WTC11 (cell line): ENCODE results near the gene AP3B2. TPM values are rescaled to one million over a fixed set of nuclear protein-coding genes. Genes with fewer than 3 reads are reported as not detected.

Source experiments
- E2F5 ChIP-seq: sonication (generic); formaldehyde crosslinking; IDR thresholded peaks from 2 replicates; pipeline ENCODE4 v1.8.1; 2022; ENCODE audit warnings: mild to moderate bottlenecking, moderate library complexity, missing genetic modification reagents
- EMX1 ChIP-seq: fragments of 250-450 bp; sonication (Bioruptor Pico); IDR thresholded peaks from 2 replicates; pipeline ENCODE4 v1.8.0; 2021; ENCODE audit warnings: mild to moderate bottlenecking
- ERG ChIP-seq: fragments of 250-450 bp; sonication (Bioruptor Pico); IDR thresholded peaks from 2 replicates; pipeline ENCODE4 v1.8.0; 2021; ENCODE audit warnings: mild to moderate bottlenecking
- KAT7 ChIP-seq: sonication (generic); formaldehyde crosslinking; IDR thresholded peaks from 2 replicates; pipeline ENCODE4 v1.8.1; 2023; ENCODE audit warnings: missing genetic modification reagents, mild to moderate bottlenecking, borderline replicate concordance
- MLX ChIP-seq: sonication (generic); formaldehyde crosslinking; IDR thresholded peaks from 2 replicates; pipeline ENCODE4 v1.8.1; 2023; ENCODE audit warnings: mild to moderate bottlenecking, missing genetic modification reagents, moderate library complexity
- NFATC4 ChIP-seq: fragments of 250-450 bp; sonication (Bioruptor Pico); IDR thresholded peaks from 2 replicates; pipeline ENCODE4 v1.9.0; 2021; ENCODE audit warnings: mild to moderate bottlenecking
- RELA ChIP-seq: sonication (generic); formaldehyde crosslinking; IDR thresholded peaks from 2 replicates; pipeline ENCODE4 v1.8.1; 2022; ENCODE audit warnings: missing genetic modification reagents, mild to moderate bottlenecking, borderline replicate concordance
- SMAD4 ChIP-seq: sonication (generic); formaldehyde crosslinking; IDR thresholded peaks from 2 replicates; pipeline ENCODE4 v1.8.0; 2022; ENCODE audit warnings: mild to moderate bottlenecking, missing genetic modification reagents
- ZMAT4 ChIP-seq: fragments of 250-450 bp; sonication (Bioruptor Pico); IDR thresholded peaks from 2 replicates; pipeline ENCODE4 v1.9.0; 2021; ENCODE audit warnings: mild to moderate bottlenecking
- ZNF263 ChIP-seq: sonication (generic); formaldehyde crosslinking; IDR thresholded peaks from 2 replicates; pipeline ENCODE4 v1.8.1; 2022; ENCODE audit warnings: low read depth, mild to moderate bottlenecking, moderate library complexity, missing genetic modification reagents
- ZNF317 ChIP-seq: sonication (generic); formaldehyde crosslinking; IDR thresholded peaks from 2 replicates; pipeline ENCODE4 v1.8.1; 2023; ENCODE audit warnings: low read depth, mild to moderate bottlenecking, moderate library complexity, missing genetic modification reagents, borderline replicate concordance
- ZSCAN18 ChIP-seq: fragments of 250-450 bp; sonication (Bioruptor Pico); IDR thresholded peaks from 2 replicates; pipeline ENCODE4 v2.1.2; 2022; ENCODE audit warnings: mild to moderate bottlenecking, moderate library complexity
- total RNA-seq: library from RNA; stranded (reverse); gene quantifications from 3 replicates; pipeline ENCODE4 v1.2.3, GENCODE V29; 2021
- TF ChIP-seq, protein P1 (sequence below): sonication (generic); formaldehyde crosslinking; IDR thresholded peaks from 2 replicates; pipeline ENCODE4 v1.8.1; 2022; ENCODE audit warnings: missing genetic modification reagents, borderline replicate concordance
- TF ChIP-seq, protein P2 (sequence below): sonication (generic); formaldehyde crosslinking; IDR thresholded peaks from 2 replicates; pipeline ENCODE4 v1.8.1; 2022; ENCODE audit warnings: low read depth, missing genetic modification reagents, borderline replicate concordance
- TF ChIP-seq, protein P3 (sequence below): fragments of 250-450 bp; sonication (Bioruptor Pico); IDR thresholded peaks from 2 replicates; pipeline ENCODE4 v1.9.0; 2021; ENCODE audit warnings: mild to moderate bottlenecking, borderline replicate concordance
- TF ChIP-seq, protein P4 (sequence below): sonication (generic); formaldehyde crosslinking; IDR thresholded peaks from 2 replicates; pipeline ENCODE4 v1.8.0; 2023; ENCODE audit warnings: missing genetic modification reagents, mild to moderate bottlenecking, borderline replicate concordance
- TF ChIP-seq, protein P5 (sequence below): sonication (generic); formaldehyde crosslinking; IDR thresholded peaks from 2 replicates; pipeline ENCODE4 v1.8.1; 2022; ENCODE audit warnings: low read depth, mild to moderate bottlenecking, moderate library complexity, missing genetic modification reagents, borderline replicate concordance
- TF ChIP-seq, protein P6 (sequence below): sonication (generic); formaldehyde crosslinking; IDR thresholded peaks from 2 replicates; pipeline ENCODE4 v1.8.1; 2022; ENCODE audit warnings: mild to moderate bottlenecking, missing genetic modification reagents, moderate library complexity, borderline replicate concordance

The AP3B2 gene
- total RNA-seq, 1 experiment from 2014 or later, result 17.7 TPM

- TF ChIP-seq, protein P1, sequence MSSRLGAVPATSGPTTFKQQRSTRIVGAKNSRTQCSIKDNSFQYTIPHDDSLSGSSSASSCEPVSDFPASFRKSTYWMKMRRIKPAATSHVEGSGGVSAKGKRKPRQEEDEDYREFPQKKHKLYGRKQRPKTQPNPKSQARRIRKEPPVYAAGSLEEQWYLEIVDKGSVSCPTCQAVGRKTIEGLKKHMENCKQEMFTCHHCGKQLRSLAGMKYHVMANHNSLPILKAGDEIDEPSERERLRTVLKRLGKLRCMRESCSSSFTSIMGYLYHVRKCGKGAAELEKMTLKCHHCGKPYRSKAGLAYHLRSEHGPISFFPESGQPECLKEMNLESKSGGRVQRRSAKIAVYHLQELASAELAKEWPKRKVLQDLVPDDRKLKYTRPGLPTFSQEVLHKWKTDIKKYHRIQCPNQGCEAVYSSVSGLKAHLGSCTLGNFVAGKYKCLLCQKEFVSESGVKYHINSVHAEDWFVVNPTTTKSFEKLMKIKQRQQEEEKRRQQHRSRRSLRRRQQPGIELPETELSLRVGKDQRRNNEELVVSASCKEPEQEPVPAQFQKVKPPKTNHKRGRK, result no peak
- TF ChIP-seq ZMAT4 (CRISPR knock-in tag) (no peak), RELA (CRISPR knock-in tag) (0 out of 2 replicates have a peak, but pooled peaks have one; percentile 68), ZSCAN18 (no peak), ZNF317 (no peak), NFATC4 (no peak), ERG (CRISPR knock-in tag) (no peak), MLX (no peak), E2F5 (CRISPR knock-in tag) (no peak), ZNF263 (CRISPR knock-in tag) (no peak), SMAD4 (CRISPR knock-in tag) (peak; percentile 81; the same call in 1 of the 2 replicates), EMX1 (CRISPR knock-in tag) (no peak), KAT7 (CRISPR knock-in tag) (no peak)
- TF ChIP-seq, protein P2, sequence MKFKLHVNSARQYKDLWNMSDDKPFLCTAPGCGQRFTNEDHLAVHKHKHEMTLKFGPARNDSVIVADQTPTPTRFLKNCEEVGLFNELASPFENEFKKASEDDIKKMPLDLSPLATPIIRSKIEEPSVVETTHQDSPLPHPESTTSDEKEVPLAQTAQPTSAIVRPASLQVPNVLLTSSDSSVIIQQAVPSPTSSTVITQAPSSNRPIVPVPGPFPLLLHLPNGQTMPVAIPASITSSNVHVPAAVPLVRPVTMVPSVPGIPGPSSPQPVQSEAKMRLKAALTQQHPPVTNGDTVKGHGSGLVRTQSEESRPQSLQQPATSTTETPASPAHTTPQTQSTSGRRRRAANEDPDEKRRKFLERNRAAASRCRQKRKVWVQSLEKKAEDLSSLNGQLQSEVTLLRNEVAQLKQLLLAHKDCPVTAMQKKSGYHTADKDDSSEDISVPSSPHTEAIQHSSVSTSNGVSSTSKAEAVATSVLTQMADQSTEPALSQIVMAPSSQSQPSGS (CRISPR knock-in tag), result no peak
- TF ChIP-seq, protein P3, sequence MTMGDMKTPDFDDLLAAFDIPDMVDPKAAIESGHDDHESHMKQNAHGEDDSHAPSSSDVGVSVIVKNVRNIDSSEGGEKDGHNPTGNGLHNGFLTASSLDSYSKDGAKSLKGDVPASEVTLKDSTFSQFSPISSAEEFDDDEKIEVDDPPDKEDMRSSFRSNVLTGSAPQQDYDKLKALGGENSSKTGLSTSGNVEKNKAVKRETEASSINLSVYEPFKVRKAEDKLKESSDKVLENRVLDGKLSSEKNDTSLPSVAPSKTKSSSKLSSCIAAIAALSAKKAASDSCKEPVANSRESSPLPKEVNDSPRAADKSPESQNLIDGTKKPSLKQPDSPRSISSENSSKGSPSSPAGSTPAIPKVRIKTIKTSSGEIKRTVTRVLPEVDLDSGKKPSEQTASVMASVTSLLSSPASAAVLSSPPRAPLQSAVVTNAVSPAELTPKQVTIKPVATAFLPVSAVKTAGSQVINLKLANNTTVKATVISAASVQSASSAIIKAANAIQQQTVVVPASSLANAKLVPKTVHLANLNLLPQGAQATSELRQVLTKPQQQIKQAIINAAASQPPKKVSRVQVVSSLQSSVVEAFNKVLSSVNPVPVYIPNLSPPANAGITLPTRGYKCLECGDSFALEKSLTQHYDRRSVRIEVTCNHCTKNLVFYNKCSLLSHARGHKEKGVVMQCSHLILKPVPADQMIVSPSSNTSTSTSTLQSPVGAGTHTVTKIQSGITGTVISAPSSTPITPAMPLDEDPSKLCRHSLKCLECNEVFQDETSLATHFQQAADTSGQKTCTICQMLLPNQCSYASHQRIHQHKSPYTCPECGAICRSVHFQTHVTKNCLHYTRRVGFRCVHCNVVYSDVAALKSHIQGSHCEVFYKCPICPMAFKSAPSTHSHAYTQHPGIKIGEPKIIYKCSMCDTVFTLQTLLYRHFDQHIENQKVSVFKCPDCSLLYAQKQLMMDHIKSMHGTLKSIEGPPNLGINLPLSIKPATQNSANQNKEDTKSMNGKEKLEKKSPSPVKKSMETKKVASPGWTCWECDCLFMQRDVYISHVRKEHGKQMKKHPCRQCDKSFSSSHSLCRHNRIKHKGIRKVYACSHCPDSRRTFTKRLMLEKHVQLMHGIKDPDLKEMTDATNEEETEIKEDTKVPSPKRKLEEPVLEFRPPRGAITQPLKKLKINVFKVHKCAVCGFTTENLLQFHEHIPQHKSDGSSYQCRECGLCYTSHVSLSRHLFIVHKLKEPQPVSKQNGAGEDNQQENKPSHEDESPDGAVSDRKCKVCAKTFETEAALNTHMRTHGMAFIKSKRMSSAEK (CRISPR knock-in tag), result no peak
- TF ChIP-seq, protein P4, sequence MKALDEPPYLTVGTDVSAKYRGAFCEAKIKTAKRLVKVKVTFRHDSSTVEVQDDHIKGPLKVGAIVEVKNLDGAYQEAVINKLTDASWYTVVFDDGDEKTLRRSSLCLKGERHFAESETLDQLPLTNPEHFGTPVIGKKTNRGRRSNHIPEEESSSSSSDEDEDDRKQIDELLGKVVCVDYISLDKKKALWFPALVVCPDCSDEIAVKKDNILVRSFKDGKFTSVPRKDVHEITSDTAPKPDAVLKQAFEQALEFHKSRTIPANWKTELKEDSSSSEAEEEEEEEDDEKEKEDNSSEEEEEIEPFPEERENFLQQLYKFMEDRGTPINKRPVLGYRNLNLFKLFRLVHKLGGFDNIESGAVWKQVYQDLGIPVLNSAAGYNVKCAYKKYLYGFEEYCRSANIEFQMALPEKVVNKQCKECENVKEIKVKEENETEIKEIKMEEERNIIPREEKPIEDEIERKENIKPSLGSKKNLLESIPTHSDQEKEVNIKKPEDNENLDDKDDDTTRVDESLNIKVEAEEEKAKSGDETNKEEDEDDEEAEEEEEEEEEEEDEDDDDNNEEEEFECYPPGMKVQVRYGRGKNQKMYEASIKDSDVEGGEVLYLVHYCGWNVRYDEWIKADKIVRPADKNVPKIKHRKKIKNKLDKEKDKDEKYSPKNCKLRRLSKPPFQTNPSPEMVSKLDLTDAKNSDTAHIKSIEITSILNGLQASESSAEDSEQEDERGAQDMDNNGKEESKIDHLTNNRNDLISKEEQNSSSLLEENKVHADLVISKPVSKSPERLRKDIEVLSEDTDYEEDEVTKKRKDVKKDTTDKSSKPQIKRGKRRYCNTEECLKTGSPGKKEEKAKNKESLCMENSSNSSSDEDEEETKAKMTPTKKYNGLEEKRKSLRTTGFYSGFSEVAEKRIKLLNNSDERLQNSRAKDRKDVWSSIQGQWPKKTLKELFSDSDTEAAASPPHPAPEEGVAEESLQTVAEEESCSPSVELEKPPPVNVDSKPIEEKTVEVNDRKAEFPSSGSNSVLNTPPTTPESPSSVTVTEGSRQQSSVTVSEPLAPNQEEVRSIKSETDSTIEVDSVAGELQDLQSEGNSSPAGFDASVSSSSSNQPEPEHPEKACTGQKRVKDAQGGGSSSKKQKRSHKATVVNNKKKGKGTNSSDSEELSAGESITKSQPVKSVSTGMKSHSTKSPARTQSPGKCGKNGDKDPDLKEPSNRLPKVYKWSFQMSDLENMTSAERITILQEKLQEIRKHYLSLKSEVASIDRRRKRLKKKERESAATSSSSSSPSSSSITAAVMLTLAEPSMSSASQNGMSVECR, result peak; percentile 94
- TF ChIP-seq, protein P5, sequence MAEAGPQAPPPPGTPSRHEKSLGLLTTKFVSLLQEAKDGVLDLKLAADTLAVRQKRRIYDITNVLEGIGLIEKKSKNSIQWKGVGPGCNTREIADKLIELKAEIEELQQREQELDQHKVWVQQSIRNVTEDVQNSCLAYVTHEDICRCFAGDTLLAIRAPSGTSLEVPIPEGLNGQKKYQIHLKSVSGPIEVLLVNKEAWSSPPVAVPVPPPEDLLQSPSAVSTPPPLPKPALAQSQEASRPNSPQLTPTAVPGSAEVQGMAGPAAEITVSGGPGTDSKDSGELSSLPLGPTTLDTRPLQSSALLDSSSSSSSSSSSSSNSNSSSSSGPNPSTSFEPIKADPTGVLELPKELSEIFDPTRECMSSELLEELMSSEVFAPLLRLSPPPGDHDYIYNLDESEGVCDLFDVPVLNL (CRISPR knock-in tag), result no peak
- TF ChIP-seq, protein P6, sequence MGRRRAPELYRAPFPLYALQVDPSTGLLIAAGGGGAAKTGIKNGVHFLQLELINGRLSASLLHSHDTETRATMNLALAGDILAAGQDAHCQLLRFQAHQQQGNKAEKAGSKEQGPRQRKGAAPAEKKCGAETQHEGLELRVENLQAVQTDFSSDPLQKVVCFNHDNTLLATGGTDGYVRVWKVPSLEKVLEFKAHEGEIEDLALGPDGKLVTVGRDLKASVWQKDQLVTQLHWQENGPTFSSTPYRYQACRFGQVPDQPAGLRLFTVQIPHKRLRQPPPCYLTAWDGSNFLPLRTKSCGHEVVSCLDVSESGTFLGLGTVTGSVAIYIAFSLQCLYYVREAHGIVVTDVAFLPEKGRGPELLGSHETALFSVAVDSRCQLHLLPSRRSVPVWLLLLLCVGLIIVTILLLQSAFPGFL (CRISPR knock-in tag), result peak; percentile 93; the same call in 1 of the 2 replicates
These were observed 46.5 kb downstream of the AP3B2 start (continued) for GRCh38 chr15:82663186-82663600.
